Stimulated activated CD8-positive, alpha-beta memory T cell treated with anti-CD3 and anti-CD28 coated beads, Interleukin-15, amount 100 ng/mL, for 1 hour (primary cell): ENCODE measurements around the gene MSLN.
"Not testable (repeated sequence)": the region's sequence is repeated elsewhere in the genome, so short reads cannot be mapped to it uniquely, and the experiment has no call there.

ENCODE experiments used
- DNase-seq: peaks from one replicate; pipeline ENCODE4 v3.0.0-alpha.2; 2020; ENCODE audit warnings: low read depth

MSLN gene

GRCh38 chr16:735982-736453 is 24.5 kb upstream of the MSLN start:
- no peak for DNase-seq

- DNase-seq = no peak
These were observed 23.5 kb upstream of the MSLN start for GRCh38 chr16:736936-737481.

GRCh38 chr16:739560-740458 is 20.7 kb upstream of the MSLN start:
- DNase-seq = no peak

- no peak for DNase-seq
These were observed 20.1 kb upstream of the MSLN start for GRCh38 chr16:740459-740763.

- DNase-seq = peak; percentile 81
These were observed 19.6 kb upstream of the MSLN start, which contains the start of gene CIAO3 for GRCh38 chr16:740764-741505. Gene CIAO3, minus strand, starts transcription at chr16:740997. Its CDS starts 12 bp downstream, at chr16:740985.

GRCh38 chr16:741986-742629 is 18.4 kb upstream of the MSLN start:
- no peak for DNase-seq

GRCh38 chr16:742894-743293 is 17.6 kb upstream of the MSLN start:
- DNase-seq = not testable (repeated sequence)

- no peak for DNase-seq
These were observed 16.6 kb upstream of the MSLN start for GRCh38 chr16:743794-744500.

- no peak for DNase-seq
These were observed 14.8 kb upstream of the MSLN start for GRCh38 chr16:745739-746138.

GRCh38 chr16:746637-747036 is 13.9 kb upstream of the MSLN start:
- DNase-seq = no peak

- DNase-seq = no peak
These were observed 12.4 kb upstream of the MSLN start for GRCh38 chr16:747978-748746.

GRCh38 chr16:749010-749409 is 11.5 kb upstream of the MSLN start:
- DNase-seq = no peak

GRCh38 chr16:750485-750884 is 10.0 kb upstream of the MSLN start:
- DNase-seq = no peak

- no peak for DNase-seq
These were observed 9.2 kb upstream of the MSLN start for GRCh38 chr16:751152-752006.

- no peak for DNase-seq
These were observed 8.6 kb upstream of the MSLN start for GRCh38 chr16:752007-752312.

- not testable (repeated sequence) for DNase-seq
These were observed 6.4 kb upstream of the MSLN start for GRCh38 chr16:754121-754607.

- DNase-seq = no peak
These were observed 5.9 kb upstream of the MSLN start for GRCh38 chr16:754656-755055.

GRCh38 chr16:756428-756827 is 4.1 kb upstream of the MSLN start:
- no peak for DNase-seq

- DNase-seq = no peak
These were observed 1.2 kb upstream of the MSLN start for GRCh38 chr16:759110-759910.
